Transverse colon (tissue), 4 donors: ENCODE data around the gene DNAJC6. TPM values are rescaled to one million over a fixed set of nuclear protein-coding genes. Genes with fewer than 3 reads are reported as not detected.

Experiments
- DNase-seq: peaks from one replicate; pipeline ENCODE4 v3.0.0-alpha.2; 2019
- H3K27ac ChIP-seq, 4 donors: fragments of 200-600 bp; sonication (generic); 2 replicates each; pipeline ENCODE4 v1.5.1; 2016 to 2018; ENCODE audit warnings: inconsistent platforms in 4 of 4
- H3K27me3 ChIP-seq: fragments of 200-600 bp; sonication (generic); 2 replicates; pipeline ENCODE4 v1.5.1; 2017; ENCODE audit warnings: inconsistent platforms
- H3K36me3 ChIP-seq, 4 donors: fragments of 200-600 bp; sonication (generic); 2 replicates each; pipeline ENCODE4 v1.5.1; 2017 to 2019; ENCODE audit warnings: inconsistent platforms in 4 of 4
- H3K4me1 ChIP-seq, 4 donors: fragments of 200-600 bp; sonication (generic); 2 replicates each; pipeline ENCODE4 v1.5.1; 2017 to 2020; ENCODE audit warnings: inconsistent platforms in 4 of 4
- H3K4me3 ChIP-seq, 4 donors: fragments of 200-600 bp; sonication (generic); 1 replicate in 1 of 4; 2 replicates in 3 of 4; pipeline versions ENCODE4 v1.5.1 to v1.6.1; 2017 to 2019; ENCODE audit warnings: inconsistent platforms in 4 of 4
- H3K9me3 ChIP-seq, 2 donors: fragments of 200-600 bp; sonication (generic); 2 replicates each; pipeline ENCODE4 v1.5.1; 2017 to 2019; ENCODE audit warnings: inconsistent platforms in 2 of 2
- EP300 ChIP-seq: sonication (generic); formaldehyde crosslinking; IDR thresholded peaks from one replicate; pipeline ENCODE4 v1.6.1; 2017; ENCODE audit warnings: antibody characterized with exemption, low read depth
- POLR2A ChIP-seq: fragments of 450-650 bp; IDR thresholded peaks from one replicate; pipeline ENCODE4 v1.6.1; 2016; ENCODE audit warnings: antibody characterized with exemption, mild to moderate bottlenecking, moderate library complexity
- POLR2AphosphoS5 ChIP-seq, 3 donors: sonication (generic); formaldehyde crosslinking; IDR thresholded peaks; one replicate each; pipeline ENCODE4 v1.6.1; 2016; ENCODE audit warnings: antibody characterized with exemption in 3 of 3
- WGBS, 2 donors: methylation state at CpG; one replicate each; pipeline ENCODE4 v1.1.5; 2018; ENCODE audit warnings: low coverage in 1 of 2; 5-methylcytosine and 5-hydroxymethylcytosine counted together
- in situ Hi-C, 4 donors: fragments of 200-750 bp; cut with MboI; loops; one replicate each; pipeline versions ENCODE4 v1.15.0 to v1.15.1; 2017; ENCODE audit warnings: low sequenced_read_pairs in 3 of 4, low pct_ligation_motif_present in 1 of 4, low pct_unique_long_range_greater_than_20kb in 1 of 4
- intact Hi-C: fragments of 100-400 bp; cut with DNase I; formaldehyde crosslinking; loops from one replicate; pipeline ENCODE4 v1.15.1; 2023; ENCODE audit warnings: low total_unique reads
- total RNA-seq, 4 donors: library from RNA; depleted of rRNA; stranded (reverse); fragments of >200 nt; gene quantifications; one replicate each; pipeline ENCODE4 v1.1.0, GENCODE V29; 2016
- TF ChIP-seq, protein P1 (sequence below), 5 experiments: fragments of 200-600 bp in 3 of 5; fragments of 450-650 bp in 2 of 5; sonication (generic) in 3 of 5; IDR thresholded peaks; 1 replicate in 2 of 5; 2 replicates in 3 of 5; pipeline ENCODE4 v1.5.1; 2016 to 2017; ENCODE audit warnings: antibody characterized with exemption in 5 of 5, inconsistent platforms in 3 of 5, mild to moderate bottlenecking in 2 of 5, moderate library complexity in 1 of 5

Gene DNAJC6
- total RNA-seq, 4 donors from 2014 or later, result 0.40 to 2.7 (median 1.7) TPM

DNA sequence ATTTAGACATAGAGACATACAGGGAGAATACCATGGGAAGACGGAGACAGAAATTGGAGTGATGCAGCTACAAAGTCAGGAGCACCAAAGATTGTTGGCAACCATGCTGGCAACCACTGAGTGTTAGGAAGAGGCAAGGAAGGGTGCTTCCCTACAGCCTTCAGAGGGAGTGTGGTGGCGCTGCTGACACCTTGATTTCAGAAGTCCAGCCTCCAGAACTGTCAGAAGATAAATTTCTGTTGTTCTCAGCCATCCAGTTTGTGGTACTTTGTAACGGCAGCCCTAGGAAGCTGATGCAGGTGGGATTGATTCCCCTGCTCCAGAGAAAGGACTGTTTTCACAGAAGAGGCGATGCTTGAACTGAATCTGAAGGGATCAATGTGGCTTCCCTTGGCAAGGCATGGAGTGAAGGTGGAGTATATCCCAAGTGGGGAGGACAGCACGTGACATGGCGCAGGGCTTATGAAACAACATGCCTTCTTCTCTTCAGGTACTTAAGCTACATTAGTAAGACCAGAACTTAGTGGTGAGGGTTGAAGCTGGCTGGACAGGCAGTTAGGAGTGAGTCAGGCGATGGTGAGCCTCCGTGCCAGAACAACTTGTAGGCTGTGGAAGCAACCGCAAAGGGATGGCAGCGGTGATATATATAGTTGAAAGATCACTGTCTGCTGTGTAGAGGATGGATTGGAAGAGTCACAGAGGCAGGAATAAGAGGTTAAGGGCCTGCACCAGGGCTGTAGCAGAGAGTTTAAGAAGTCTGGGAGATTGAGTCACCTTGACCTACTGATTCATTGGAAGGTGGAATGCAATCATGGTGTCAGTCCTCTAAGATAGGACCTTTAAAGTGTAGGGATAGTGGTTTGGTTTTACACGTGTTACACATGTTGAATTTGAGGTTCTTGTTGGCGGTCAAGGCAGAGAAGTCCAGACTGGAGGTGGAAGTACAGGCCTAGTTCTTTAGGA lies 113.2 kb downstream of the DNAJC6 start:
- in situ Hi-C loops, result loop anchor here in 2 of 4 donors (25.0 kb wide), 2 partner anchors 335 to 360 kb away; no protein-coding TSS in a partner anchor
- H3K4me1 ChIP-seq, result peaks cover 8 to 33% (median 13%) of the 10 kb centered on the region in 4 donors
- H3K9me3 ChIP-seq, result no peaks in the 10 kb centered on the region
- H3K27ac ChIP-seq, result peak overlapping the region in 2 of 4 donors; percentile 96 to 99
- peaks cover 0 to 19% (median 8%) of the 10 kb centered on the region in 4 donors for H3K36me3 ChIP-seq
- DNase-seq, result no peak
- intact Hi-C loops, result no loop called here
- peak overlapping the region in 1 of 4 donors; percentile 99 for H3K4me3 ChIP-seq
- 80 to 96% methylated on average over 1 to 12 of the region's 12 CpGs for WGBS, 2 donors
- TF ChIP-seq POLR2AphosphoS5 (IDR thresholded peaks at IDR 0.05) (no peak), EP300 (no peak), POLR2A (no peak)
- TF ChIP-seq, protein P1, sequence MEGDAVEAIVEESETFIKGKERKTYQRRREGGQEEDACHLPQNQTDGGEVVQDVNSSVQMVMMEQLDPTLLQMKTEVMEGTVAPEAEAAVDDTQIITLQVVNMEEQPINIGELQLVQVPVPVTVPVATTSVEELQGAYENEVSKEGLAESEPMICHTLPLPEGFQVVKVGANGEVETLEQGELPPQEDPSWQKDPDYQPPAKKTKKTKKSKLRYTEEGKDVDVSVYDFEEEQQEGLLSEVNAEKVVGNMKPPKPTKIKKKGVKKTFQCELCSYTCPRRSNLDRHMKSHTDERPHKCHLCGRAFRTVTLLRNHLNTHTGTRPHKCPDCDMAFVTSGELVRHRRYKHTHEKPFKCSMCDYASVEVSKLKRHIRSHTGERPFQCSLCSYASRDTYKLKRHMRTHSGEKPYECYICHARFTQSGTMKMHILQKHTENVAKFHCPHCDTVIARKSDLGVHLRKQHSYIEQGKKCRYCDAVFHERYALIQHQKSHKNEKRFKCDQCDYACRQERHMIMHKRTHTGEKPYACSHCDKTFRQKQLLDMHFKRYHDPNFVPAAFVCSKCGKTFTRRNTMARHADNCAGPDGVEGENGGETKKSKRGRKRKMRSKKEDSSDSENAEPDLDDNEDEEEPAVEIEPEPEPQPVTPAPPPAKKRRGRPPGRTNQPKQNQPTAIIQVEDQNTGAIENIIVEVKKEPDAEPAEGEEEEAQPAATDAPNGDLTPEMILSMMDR (IDR thresholded peaks at IDR 0.05), result no peak
- no peaks in the 10 kb centered on the region for H3K27me3 ChIP-seq

DNA sequence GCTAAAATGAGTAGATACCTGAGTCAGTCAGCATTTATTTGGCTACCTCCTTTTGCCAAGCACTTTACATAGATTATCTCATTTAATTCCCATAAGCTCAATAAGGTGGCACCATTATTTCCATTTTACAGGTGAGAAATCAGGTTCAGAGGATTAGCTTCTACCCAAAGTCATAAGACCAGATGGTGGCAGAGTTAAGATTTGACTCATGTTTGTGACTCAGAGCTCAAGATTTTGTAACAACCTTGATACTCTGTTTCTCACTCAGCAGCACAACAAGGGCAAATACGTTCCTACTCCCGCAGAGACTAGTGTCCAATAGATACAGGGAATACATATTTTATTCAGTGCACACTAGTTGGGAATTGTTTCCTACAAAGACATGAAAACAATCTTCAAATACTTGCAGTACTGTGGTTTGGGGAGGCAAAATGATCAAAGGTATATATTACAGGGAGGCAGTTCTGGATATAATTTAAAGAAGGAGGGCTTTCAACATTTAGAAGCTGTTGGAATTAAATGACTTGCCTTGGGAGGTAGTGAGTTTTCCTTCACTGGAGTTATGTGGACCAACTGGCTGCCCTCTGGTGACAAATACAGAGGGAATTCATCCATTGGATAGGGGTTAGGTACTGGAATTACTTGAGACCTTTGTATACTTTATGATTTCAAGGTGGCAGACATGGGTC lies 114.7 kb downstream of the DNAJC6 start:
- no peak overlapping the region for H3K4me3 ChIP-seq

DNA sequence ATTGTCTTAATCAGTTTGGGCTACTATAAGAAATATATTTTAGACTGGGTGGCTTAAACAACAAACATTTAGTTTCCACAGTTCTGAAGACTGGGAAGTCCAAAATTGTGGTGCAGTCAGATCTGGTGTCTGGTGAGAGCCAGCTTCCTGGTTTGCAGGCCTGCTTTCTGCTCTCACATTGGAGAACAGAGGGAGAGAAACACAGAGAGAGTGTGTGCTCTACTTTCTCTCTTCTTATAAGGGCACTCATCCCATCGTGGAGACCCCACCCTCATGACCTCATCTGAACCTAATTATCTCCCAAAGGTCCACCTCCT lies 115.2 kb downstream of the DNAJC6 start:
- Histone ChIP-seq H3K27ac (no peak overlapping the region), H3K27me3 (no peaks in the 10 kb centered on the region), H3K9me3 (no peaks in the 10 kb centered on the region), H3K36me3 (peaks cover 0 to 33% (median 14%) of the 10 kb centered on the region in 4 donors), H3K4me3 (no peak overlapping the region), H3K4me1 (peaks cover 8 to 27% (median 13%) of the 10 kb centered on the region in 4 donors)
- no peak for DNase-seq
- 65% methylated on average over 1 of the region's 1 CpG; no CpG with 5 or more reads in 1 of the 2 donors for WGBS, 2 donors
- TF ChIP-seq POLR2A (no peak), POLR2AphosphoS5 (IDR thresholded peaks at IDR 0.05) (no peak), EP300 (no peak)
- TF ChIP-seq, protein P1 (IDR thresholded peaks at IDR 0.05), result no peak
- intact Hi-C loops, result no loop called here
- in situ Hi-C loops, result loop anchor here in 2 of 4 donors (25.0 kb wide), 2 partner anchors 337 to 362 kb away; no protein-coding TSS in a partner anchor

More for the DNA sequence above, 114.7 kb downstream of the DNAJC6 start:
- H3K27ac ChIP-seq, result no peak overlapping the region
- H3K27me3 ChIP-seq, result no peaks in the 10 kb centered on the region
- in situ Hi-C loops, result loop anchor here in 2 of 4 donors (25.0 kb wide), 2 partner anchors 337 to 362 kb away; no protein-coding TSS in a partner anchor
- peaks cover 0 to 30% (median 14%) of the 10 kb centered on the region in 4 donors for H3K36me3 ChIP-seq
- intact Hi-C loops, result no loop called here
- DNase-seq, result no peak
- TF ChIP-seq, protein P1 (IDR thresholded peaks at IDR 0.05), result no peak
- no peak for TF ChIP-seq EP300
- TF ChIP-seq POLR2AphosphoS5 (IDR thresholded peaks at IDR 0.05), result no peak
- H3K4me1 ChIP-seq, result peaks cover 8 to 32% (median 13%) of the 10 kb centered on the region in 4 donors
- H3K9me3 ChIP-seq, result no peaks in the 10 kb centered on the region
- WGBS, 2 donors, result 91% methylated on average over 2 of the region's 2 CpGs; no CpG with 5 or more reads in 1 of the 2 donors

- Histone ChIP-seq H3K36me3 (peaks cover 0 to 33% (median 14%) of the 10 kb centered on the region in 4 donors), H3K9me3 (no peaks in the 10 kb centered on the region), H3K27ac (no peak overlapping the region), H3K27me3 (no peaks in the 10 kb centered on the region), H3K4me3 (no peak overlapping the region), H3K4me1 (peaks cover 8 to 25% (median 13%) of the 10 kb centered on the region in 4 donors)
- TF ChIP-seq POLR2AphosphoS5 (IDR thresholded peaks at IDR 0.05), result no peak
- no peak for TF ChIP-seq EP300
- no peak for TF ChIP-seq POLR2A
- TF ChIP-seq, protein P1 (IDR thresholded peaks at IDR 0.05), result no peak
- no peak for DNase-seq
- intact Hi-C loops, result no loop called here
- WGBS, 2 donors, result 88 to 100% methylated on average over 2 of the region's 2 CpGs
- in situ Hi-C loops, result loop anchor here in 2 of 4 donors (25.0 kb wide), 1 partner anchor 262 kb away; no protein-coding TSS in a partner anchor
Measured at GRCh38 chr1:65425006-65425405, 115.7 kb downstream of the DNAJC6 start.
